Neural crest cell (in vitro differentiated cells): ENCODE measurements around the gene CAVIN2. TPM values are rescaled to one million over a fixed set of nuclear protein-coding genes. Genes with fewer than 3 reads are reported as not detected.

Experiments
- DNase-seq: peaks from one replicate; pipeline ENCODE4 v3.0.0; 2021; ENCODE audit warnings: low read depth, mixed read lengths, low spot score
- H3K27ac Mint-ChIP-seq: one replicate; pipeline ENCODE4 v1.8.0; 2021; ENCODE audit warnings: mild to moderate bottlenecking, mixed read lengths; ENCODE audit not compliant: unreplicated experiment
- H3K27me3 Mint-ChIP-seq: 2 replicates; pipeline ENCODE4 v1.8.0; 2021; ENCODE audit warnings: low read depth, mild to moderate bottlenecking, mixed read lengths
- H3K36me3 Mint-ChIP-seq: 2 replicates; pipeline ENCODE4 v1.8.0; 2021; ENCODE audit warnings: low read depth, mild to moderate bottlenecking, mixed read lengths
- H3K4me1 Mint-ChIP-seq: 2 replicates; pipeline ENCODE4 v1.8.0; 2021; ENCODE audit warnings: mixed read lengths
- H3K4me3 Mint-ChIP-seq: one replicate; pipeline ENCODE4 v1.8.0; 2021; ENCODE audit warnings: mild to moderate bottlenecking, mixed read lengths
- H3K9me3 Mint-ChIP-seq: 2 replicates; pipeline ENCODE4 v1.8.0; 2021; ENCODE audit warnings: mixed read lengths
- CTCF ChIP-seq: fragments of 200-600 bp; sonication (generic); conservative IDR thresholded peaks from 2 replicates; pipeline ENCODE4 v1.5.0; 2021; ENCODE audit warnings: antibody characterized with exemption, mild to moderate bottlenecking
- long read RNA-seq: library from polyadenylated mRNA; unstranded; transcript quantifications from one replicate; pipeline ENCODE4 v2.0.0, GENCODE V29; 2020
- total RNA-seq: library from RNA; stranded (reverse); gene quantifications from 2 replicates; pipeline ENCODE4 v1.2.1, GENCODE V29; 2021

CAVIN2 gene
- total RNA-seq = not detected in 2 replicates
- long read RNA-seq, partial matches to known transcripts = 0 of 1 reads
- long read RNA-seq, other reads (novel, unspliced or antisense) = 0 of 1 reads

GRCh38 chr2:191846515-191847476 is at the start of gene CAVIN2:
CAVIN2 (minus strand) TSS chr2:191847088; CDS start chr2:191846925, 163 bp downstream.
- Mint-ChIP-seq H3K4me3 (no peak within 1 kb of the TSS), H3K4me1 (peaks cover 21% of the 10 kb centered on the region), H3K9me3 (peaks cover 2% of the 10 kb centered on the region), H3K36me3 (no peaks in the 10 kb centered on the region), H3K27ac (no peak within 1 kb of the TSS), H3K27me3 (no peaks in the 10 kb centered on the region)
- TF ChIP-seq CTCF = no peak
- DNase-seq = no peak

- no peak for TF ChIP-seq CTCF
- peaks cover 17% of the 10 kb centered on the region for H3K9me3 Mint-ChIP-seq
- H3K4me1 Mint-ChIP-seq = peaks cover 18% of the 10 kb centered on the region
- H3K27me3 Mint-ChIP-seq = no peaks in the 10 kb centered on the region
- no peak overlapping the region for H3K4me3 Mint-ChIP-seq
- no peak for DNase-seq
- H3K36me3 Mint-ChIP-seq = peaks cover 14% of the 10 kb centered on the region
- no peak overlapping the region for H3K27ac Mint-ChIP-seq
These were observed 48.9 kb upstream of the CAVIN2 start for GRCh38 chr2:191895743-191896142.

GRCh38 chr2:191895195-191895594 is 48.3 kb upstream of the CAVIN2 start:
- Mint-ChIP-seq H3K27me3 (no peaks in the 10 kb centered on the region), H3K4me1 (peaks cover 18% of the 10 kb centered on the region), H3K27ac (no peak overlapping the region), H3K4me3 (no peak overlapping the region), H3K36me3 (peaks cover 8% of the 10 kb centered on the region), H3K9me3 (peaks cover 11% of the 10 kb centered on the region)
- no peak for DNase-seq
- TF ChIP-seq CTCF = no peak

- Mint-ChIP-seq H3K36me3 (peaks cover 8% of the 10 kb centered on the region), H3K4me1 (peaks cover 18% of the 10 kb centered on the region), H3K4me3 (no peak overlapping the region), H3K9me3 (peaks cover 11% of the 10 kb centered on the region), H3K27me3 (no peaks in the 10 kb centered on the region), H3K27ac (no peak overlapping the region)
- no peak for TF ChIP-seq CTCF
- DNase-seq = no peak
These were observed 47.8 kb upstream of the CAVIN2 start for GRCh38 chr2:191894681-191895147.

GRCh38 chr2:191892391-191892790 is 45.5 kb upstream of the CAVIN2 start:
- DNase-seq = no peak
- TF ChIP-seq CTCF = no peak
- H3K4me3 Mint-ChIP-seq = no peak overlapping the region
- no peak overlapping the region for H3K27ac Mint-ChIP-seq
- peaks cover 7% of the 10 kb centered on the region for H3K9me3 Mint-ChIP-seq
- peaks cover 8% of the 10 kb centered on the region for H3K36me3 Mint-ChIP-seq
- no peaks in the 10 kb centered on the region for H3K27me3 Mint-ChIP-seq
- H3K4me1 Mint-ChIP-seq = peaks cover 10% of the 10 kb centered on the region
